Measurements from ENCODE around the gene CCN2.

DNA sequence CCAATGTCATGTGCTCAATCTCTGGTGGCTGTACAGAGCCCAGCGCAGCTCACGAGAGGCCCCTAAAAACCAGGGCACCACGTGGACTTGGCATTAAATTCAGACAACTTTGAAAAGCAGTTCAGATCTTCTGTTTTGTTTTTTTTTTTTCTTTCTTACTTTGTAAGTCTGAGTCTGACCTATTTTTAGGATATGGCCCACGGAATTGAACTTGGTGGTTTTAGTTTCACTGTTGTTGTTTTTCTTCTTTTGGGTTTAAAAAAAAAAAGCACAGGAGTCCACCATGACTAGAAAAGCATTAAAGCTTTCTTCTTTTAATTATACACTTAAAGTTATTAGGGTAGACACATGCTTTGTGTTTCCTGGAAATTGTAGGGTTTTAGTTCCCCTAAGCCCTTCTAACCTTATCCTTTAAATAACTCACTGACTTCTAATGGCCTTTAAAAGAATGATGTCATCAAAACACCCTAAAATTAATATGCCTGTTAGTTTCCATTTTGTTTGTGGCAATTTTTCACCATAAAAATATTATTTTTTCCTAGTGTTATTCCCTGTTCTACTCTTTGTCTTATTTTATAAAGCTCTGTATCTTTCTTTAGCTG, 48.5 kb upstream of the CCN2 start:
- TF ChIP-seq, protein P1, sequence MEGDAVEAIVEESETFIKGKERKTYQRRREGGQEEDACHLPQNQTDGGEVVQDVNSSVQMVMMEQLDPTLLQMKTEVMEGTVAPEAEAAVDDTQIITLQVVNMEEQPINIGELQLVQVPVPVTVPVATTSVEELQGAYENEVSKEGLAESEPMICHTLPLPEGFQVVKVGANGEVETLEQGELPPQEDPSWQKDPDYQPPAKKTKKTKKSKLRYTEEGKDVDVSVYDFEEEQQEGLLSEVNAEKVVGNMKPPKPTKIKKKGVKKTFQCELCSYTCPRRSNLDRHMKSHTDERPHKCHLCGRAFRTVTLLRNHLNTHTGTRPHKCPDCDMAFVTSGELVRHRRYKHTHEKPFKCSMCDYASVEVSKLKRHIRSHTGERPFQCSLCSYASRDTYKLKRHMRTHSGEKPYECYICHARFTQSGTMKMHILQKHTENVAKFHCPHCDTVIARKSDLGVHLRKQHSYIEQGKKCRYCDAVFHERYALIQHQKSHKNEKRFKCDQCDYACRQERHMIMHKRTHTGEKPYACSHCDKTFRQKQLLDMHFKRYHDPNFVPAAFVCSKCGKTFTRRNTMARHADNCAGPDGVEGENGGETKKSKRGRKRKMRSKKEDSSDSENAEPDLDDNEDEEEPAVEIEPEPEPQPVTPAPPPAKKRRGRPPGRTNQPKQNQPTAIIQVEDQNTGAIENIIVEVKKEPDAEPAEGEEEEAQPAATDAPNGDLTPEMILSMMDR (IDR thresholded peaks at IDR 0.05 in 4 of 5, conservative IDR thresholded peaks at IDR 0.05 in 1 of 5) = no peak
- no peak for TF ChIP-seq POLR2A (IDR thresholded peaks at IDR 0.05)
